NCI-H82 treated with DMSO at 0.1 percent for 48 hours (cell line): ENCODE measurements around the gene MEPCE.

Source experiments
- DNase-seq: peaks from one replicate; lab custom pipeline; 2025; ENCODE audit not compliant: unreplicated experiment; lab: John Stamatoyannopoulos, UW

Gene MEPCE

GRCh38 chr7:100456562-100456961 is 26.9 kb downstream of the MEPCE start:
- DNase-seq, result no peak

- DNase-seq, result no peak
Observed at GRCh38 chr7:100457033-100457432, 27.4 kb downstream of the MEPCE start.

GRCh38 chr7:100464210-100464660 is 34.6 kb downstream of the MEPCE start, which contains the start of gene SPACDR:
Gene SPACDR (minus strand): TSS chr7:100464260. CDS start chr7:100464025, 235 bp downstream.
- DNase-seq, result no peak

- DNase-seq, result no peak
Observed at GRCh38 chr7:100464791-100465190, 35.2 kb downstream of the MEPCE start.

- no peak for DNase-seq
Observed at GRCh38 chr7:100465299-100465698, 35.7 kb downstream of the MEPCE start.

GRCh38 chr7:100465702-100466311 is 36.2 kb downstream of the MEPCE start:
- no peak for DNase-seq

GRCh38 chr7:100466653-100467605 is 37.3 kb downstream of the MEPCE start:
- DNase-seq, result no peak

- no peak for DNase-seq
Observed at GRCh38 chr7:100467638-100468373, 38.2 kb downstream of the MEPCE start.

- DNase-seq, result peak; percentile 31
Observed at GRCh38 chr7:100469227-100470044, 39.8 kb downstream of the MEPCE start.

- no peak for DNase-seq
Observed at GRCh38 chr7:100471021-100471420, 41.4 kb downstream of the MEPCE start.

GRCh38 chr7:100472121-100472851 is 42.7 kb downstream of the MEPCE start:
- no peak for DNase-seq

- DNase-seq, result no peak
Observed at GRCh38 chr7:100472854-100473499, 43.3 kb downstream of the MEPCE start.

- no peak for DNase-seq
Observed at GRCh38 chr7:100475549-100475948, 45.9 kb downstream of the MEPCE start.

GRCh38 chr7:100476101-100476780 is 46.6 kb downstream of the MEPCE start:
- no peak for DNase-seq

GRCh38 chr7:100476903-100477870 is 47.6 kb downstream of the MEPCE start:
- DNase-seq, result no peak

- DNase-seq, result no peak
Observed at GRCh38 chr7:100477871-100478267, 48.2 kb downstream of the MEPCE start.

GRCh38 chr7:100478958-100479660 is 49.5 kb downstream of the MEPCE start, which contains the start of gene TSC22D4:
Gene TSC22D4 (minus strand): TSS chr7:100479214. CDS start chr7:100478038, 1,176 bp downstream.
- peak; percentile 88 for DNase-seq
